GM18867 (cell line): ENCODE measurements around the gene CDKL2.

Experiments
- ATAC-seq: cut with Tn5 transposase; IDR thresholded peaks from one replicate; pipeline ENCODE4 v1.9.1; 2021; ENCODE audit warnings: mild to moderate bottlenecking, moderate library complexity; ENCODE audit not compliant: unreplicated experiment

Gene CDKL2

GRCh38 chr4:75643651-75644050 is 13.3 kb upstream of the CDKL2 start:
- ATAC-seq, result no peak

- ATAC-seq, result no peak
Observed at GRCh38 chr4:75639124-75639695, 8.9 kb upstream of the CDKL2 start.

GRCh38 chr4:75637827-75638226 is 7.5 kb upstream of the CDKL2 start:
- no peak for ATAC-seq

- no peak for ATAC-seq
Observed at GRCh38 chr4:75637176-75637575, 6.8 kb upstream of the CDKL2 start.

DNA sequence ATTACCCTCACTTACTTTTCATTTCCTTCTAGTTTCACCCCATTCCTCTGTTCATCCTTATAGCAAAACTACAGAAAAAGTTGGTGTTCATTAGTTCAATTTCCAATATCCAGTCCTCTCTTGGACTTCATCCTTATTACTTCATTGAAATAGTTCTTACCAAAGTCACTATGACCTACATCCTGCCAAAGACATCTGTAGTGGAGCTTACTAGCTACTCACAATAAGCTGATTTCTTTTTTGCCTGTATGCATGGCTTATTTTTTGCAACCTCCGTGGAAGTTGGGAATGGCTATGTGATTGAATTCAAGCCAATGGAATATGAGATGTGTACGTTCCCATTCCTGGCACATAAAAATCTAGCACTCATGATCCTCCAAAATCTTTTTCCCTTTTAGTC is 4.6 kb upstream of the CDKL2 start:
- ATAC-seq, result no peak

DNA sequence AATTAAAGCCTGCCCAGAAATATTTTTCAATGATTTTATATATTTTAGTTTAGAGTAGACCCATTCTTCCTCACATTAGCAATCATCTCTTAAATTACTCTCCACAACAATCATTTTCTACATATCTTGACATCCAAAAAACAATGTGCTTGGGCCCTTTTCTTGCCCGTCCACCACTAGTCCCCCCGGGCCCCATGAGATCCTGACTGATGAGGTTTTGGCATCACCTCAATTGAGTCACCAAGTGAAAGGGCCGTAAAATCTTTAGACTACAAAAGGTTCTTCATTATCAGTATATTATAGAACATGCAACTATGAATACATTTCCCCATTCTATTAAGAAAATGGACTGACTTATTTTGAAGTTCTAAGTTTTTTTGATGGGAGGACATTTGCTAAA is 4.0 kb upstream of the CDKL2 start:
- no peak for ATAC-seq

DNA sequence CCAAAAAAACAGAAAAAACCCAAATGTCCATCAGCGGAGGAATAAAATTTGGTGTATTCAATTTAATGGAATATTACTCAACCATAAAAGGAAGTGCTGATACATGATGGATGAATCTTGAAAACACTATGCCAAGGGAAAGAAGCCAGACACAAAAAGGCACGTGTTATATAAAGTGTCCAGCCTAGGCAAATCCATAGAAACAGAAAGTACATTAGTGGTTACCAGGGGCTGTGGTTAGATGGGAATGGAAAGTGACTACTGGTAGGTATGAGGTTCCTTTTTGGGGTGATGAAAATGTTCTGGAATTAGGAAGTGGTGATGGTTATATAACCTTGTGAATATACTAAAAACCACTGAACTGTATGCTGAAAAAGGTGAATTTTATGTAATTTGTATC is 3.5 kb upstream of the CDKL2 start:
- ATAC-seq, result no peak

DNA sequence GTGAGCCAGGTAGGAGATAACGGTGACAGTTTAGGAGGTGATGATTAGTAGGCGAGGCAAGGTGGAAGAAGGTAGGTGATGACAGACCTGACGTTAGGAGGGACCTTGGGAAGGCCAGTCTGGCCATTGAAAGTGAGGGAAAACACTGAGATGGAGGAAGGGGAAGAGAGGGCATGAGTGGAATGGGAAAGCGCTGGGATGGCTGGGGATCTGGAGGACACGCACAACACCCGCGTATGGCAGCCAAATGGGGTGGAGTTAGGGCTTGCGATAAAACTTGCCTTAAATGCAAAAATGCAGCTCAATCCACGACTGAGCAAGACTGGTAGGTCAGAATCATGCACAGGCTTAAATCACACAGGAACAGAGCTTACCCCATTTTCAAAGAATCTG is 605 bp upstream of the CDKL2 start:
- no peak for ATAC-seq

DNA sequence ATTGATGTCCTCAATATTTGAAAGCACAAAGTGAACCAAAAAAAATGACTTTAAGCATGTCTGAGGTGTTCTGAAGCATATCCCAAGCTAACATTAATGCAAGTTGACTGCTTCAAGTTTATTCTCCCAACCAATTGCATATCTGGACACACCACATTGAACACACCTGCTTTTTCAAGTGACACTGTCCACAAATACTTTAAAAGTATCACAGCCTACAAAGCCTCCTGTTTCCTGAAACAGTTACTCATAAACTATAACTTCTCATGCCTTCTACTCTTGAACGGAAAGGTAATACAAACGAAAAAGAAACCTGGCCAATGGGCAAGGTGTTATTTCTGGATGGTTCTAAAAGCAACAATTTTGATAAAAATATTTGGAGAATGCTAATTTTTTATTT is 1.1 kb downstream of the CDKL2 start:
- ATAC-seq, result no peak

DNA sequence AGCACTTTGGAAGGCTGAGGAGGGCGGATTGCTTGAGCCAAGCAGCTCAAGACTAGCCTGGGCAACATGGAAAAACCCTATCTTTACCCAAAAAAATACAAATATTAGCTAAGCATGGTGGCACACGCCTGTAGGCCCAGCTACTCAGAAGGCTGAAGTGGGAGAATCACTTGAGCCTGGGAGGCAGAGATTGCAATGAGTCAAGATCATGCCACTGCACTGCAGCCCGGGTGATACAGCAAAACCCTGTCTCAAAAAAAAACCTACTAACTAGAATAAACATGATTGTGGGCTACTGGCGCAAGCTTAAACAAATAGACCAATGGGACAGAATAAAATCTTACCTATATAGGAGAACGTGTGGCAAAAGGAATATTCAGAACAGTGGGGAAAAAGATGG is 7.3 kb downstream of the CDKL2 start:
- no peak for ATAC-seq

- no peak for ATAC-seq
Observed at GRCh38 chr4:75621715-75622114, 8.6 kb downstream of the CDKL2 start.

DNA sequence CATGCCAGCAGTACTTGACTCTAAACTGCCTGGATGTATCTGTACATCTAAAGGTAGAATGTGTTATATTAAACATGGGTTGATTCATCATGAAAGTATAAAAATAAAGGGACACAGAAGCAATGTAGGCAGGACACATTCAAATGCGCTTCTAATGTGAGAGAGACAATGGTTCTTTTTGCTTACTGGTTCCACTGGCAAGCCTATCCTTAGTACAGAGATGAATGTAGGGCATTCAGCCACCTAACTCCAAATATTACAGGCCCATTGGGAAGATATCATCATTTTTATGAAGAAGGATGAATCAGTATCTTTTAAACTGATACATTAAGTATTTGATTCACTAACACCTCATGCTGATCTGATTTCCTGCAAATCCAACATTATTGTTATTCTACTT is 18.0 kb downstream of the CDKL2 start:
- no peak for ATAC-seq

DNA sequence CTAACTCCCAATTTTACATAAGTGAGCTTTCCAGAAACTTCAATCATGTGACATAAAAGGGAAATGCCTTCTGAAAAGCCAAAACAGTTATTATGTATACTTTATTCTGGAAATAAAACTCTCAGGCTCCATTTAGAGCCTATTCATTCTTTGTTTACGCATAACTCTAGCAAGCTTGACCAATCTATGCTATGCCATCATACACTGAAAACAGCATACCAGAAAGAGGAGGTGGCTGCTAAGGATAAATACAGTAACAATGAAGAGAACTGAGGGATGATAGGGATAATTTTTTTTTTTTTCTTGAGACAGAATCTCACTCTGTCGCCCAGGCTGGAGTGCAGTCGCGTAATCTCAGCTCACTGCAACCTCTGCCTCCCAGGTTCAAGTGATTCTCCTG is 24.4 kb downstream of the CDKL2 start:
- no peak for ATAC-seq

DNA sequence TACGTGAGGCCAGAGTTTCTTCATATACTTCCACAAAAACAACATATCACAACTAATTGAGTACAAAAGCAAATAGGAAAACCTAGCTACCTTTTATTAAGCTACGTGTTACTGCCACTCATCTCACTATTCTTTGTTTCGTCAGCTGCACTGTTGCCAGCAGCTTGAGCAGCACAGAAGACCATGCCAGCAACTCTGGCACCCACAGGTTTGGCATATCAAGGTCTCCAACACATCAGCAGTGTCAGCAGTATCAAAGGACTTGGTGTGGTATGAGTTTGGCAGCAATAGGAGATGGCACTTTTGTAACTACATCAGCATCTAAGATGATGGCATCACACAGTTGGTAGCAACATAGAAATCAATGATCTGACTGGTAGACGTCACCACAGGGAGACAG is 30.7 kb downstream of the CDKL2 start:
- no peak for ATAC-seq

GRCh38 chr4:75598390-75598789 is 31.9 kb downstream of the CDKL2 start:
- ATAC-seq, result peak; percentile 69

- ATAC-seq, result no peak
Observed at GRCh38 chr4:75596061-75596460, 34.3 kb downstream of the CDKL2 start.

- ATAC-seq, result no peak
Observed at GRCh38 chr4:75593393-75593792, 36.9 kb downstream of the CDKL2 start.

DNA sequence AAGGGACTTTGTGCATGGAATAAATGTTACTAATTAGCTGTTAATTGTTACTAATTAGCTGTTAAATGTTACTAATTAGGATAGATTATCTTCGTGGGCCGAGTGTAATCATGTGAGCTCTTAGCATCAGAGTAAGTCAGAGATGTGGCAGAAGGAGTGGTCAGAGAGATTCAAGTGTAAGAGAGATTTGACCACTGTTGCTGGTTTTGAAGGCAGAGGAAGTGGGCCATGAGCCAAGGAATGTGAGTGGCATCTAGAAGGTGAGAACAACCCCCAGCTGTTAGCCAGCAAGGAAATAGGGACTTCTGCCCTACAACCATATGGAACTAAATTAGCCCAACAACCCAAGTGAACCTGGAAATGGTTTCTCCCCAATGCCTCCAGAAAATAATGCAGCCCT is 46.3 kb downstream of the CDKL2 start:
- no peak for ATAC-seq

DNA sequence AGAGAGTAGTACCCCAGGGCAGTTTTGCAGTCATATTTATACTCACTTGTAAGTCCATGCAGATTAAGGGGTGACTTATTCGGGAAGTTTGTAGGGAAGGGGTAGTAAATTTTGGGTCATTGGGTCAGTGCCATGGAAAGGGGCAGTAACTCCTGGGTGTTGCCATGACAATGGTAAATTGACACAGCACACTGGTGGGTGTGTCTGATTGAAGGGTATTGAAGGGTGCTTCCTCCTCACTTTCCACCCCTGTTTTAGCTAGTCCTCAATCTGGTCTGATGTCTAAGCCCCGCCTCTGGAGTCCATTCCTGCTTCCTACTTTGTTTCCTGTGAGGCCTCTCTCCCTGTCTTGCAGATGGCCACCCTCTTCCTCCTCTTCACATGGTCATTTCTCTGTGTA is 62.6 kb downstream of the CDKL2 start:
- no peak for ATAC-seq

DNA sequence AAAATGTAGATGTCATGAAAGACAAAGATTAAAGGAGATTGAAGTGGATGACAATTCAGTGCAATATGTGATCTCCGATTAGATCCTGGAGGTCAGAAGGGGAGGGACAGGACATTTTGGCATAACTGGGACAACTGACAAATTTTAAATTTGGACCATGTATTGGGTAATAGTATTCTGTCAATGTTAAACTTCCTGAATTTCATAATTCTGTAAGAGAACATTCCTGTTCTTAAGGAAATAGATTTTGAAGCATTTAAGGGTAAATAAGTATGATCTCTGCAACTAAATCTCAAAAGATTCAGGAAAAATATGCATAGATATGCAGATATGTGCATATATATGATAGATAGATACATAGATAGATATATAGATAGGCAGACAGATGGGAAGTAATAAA is 63.4 kb downstream of the CDKL2 start:
- no peak for ATAC-seq

DNA sequence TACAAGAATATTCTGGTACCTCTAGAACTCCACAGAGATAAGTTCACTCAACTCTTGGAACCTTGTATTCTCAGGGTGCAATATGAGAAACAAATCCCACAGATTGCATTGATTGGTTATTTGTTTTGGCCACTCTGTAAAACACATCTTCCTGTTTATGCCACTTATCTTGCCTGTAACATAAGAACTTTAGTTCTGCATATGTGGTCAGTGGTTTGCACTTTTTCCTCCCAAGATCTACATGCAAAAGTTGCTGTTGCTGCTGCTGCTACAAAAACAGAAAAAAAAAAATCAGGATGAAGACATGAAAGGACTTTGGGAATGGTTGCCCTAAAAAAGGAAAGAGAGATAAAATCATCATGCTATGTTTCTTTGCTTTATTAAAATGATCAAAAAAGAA is 64.8 kb downstream of the CDKL2 start:
- no peak for ATAC-seq

- ATAC-seq, result no peak
Observed at GRCh38 chr4:75564023-75564422, 66.3 kb downstream of the CDKL2 start.

DNA sequence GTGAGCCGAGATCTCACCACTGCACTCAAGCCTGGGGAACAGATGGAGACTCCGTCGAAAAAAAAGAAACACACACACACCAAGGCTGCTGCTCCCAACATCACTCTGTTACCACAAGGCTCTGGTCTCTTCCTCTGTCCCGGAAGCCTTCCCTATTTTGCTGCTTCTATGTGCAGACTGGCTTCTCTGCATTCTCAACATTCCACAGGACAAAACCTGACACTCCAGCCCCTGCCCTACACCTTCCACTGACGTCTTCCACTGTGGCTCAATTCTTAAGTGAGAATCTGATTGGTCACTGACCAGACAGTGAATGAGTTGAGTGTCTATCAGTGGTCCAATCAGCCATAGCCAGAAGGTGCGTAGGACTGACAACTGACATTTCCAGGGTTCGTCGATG is 68.5 kb downstream of the CDKL2 start:
- no peak for ATAC-seq

- peak; percentile 53 for ATAC-seq
Observed at GRCh38 chr4:75557696-75558095, 72.6 kb downstream of the CDKL2 start.
